Muscle of leg (tissue), 11 donors: ENCODE measurements around the gene TRIM56. TPM values are rescaled to one million over a fixed set of nuclear protein-coding genes. Genes with fewer than 3 reads are reported as not detected.
"Not testable (repeated sequence)": the region's sequence is repeated elsewhere in the genome, so short reads cannot be mapped to it uniquely, and the experiment has no call there.

Source experiments
- DNase-seq: peaks from one replicate; pipeline ENCODE4 v3.0.0; 2013
- H3K27ac ChIP-seq: one replicate; pipeline ENCODE4 v1.5.1; 2013; ENCODE audit warnings: mild to moderate bottlenecking, low read length, control low read depth
- H3K27me3 ChIP-seq: one replicate; pipeline ENCODE4 v1.6.1; 2013; ENCODE audit warnings: low read length; ENCODE audit not compliant: control insufficient read depth, insufficient read depth
- H3K36me3 ChIP-seq: one replicate; pipeline ENCODE4 v1.6.1; 2013; ENCODE audit warnings: low read length; ENCODE audit not compliant: control insufficient read depth, insufficient read depth
- H3K4me1 ChIP-seq: one replicate; pipeline ENCODE4 v1.6.1; 2013; ENCODE audit warnings: low read length; ENCODE audit not compliant: control insufficient read depth, insufficient read depth
- H3K4me3 ChIP-seq: one replicate; pipeline ENCODE4 v1.5.1; 2013; ENCODE audit warnings: low read length, control low read depth
- H3K9me3 ChIP-seq: replicated peaks from 2 replicates; pipeline ENCODE4 v1.6.1; 2013; ENCODE audit warnings: low read depth, low read length; ENCODE audit not compliant: control insufficient read depth
- WGBS: methylation state at CpG from one replicate; pipeline ENCODE4 v1.1.5; 2013; ENCODE audit warnings: missing lambda C conversion rate; ENCODE audit not compliant: insufficient coverage; 5-methylcytosine and 5-hydroxymethylcytosine counted together
- polyA plus RNA-seq, 8 donors: library from polyadenylated mRNA; unstranded; fragments of 120-200 nt; gene quantifications; one replicate each; pipeline versions ENCODE4 v1.2.1 to v1.2.3, GENCODE V29; 2013; ENCODE audit warnings: inconsistent platforms in 1 of 8, low replicate concordance in 1 of 8; ENCODE audit not compliant: insufficient read length in 8 of 8, insufficient read depth in 1 of 8
- total RNA-seq: library from RNA; stranded (reverse); fragments of 120-200 nt; gene quantifications from one replicate; pipeline ENCODE4 v1.2.4, GENCODE V29; 2013

The TRIM56 gene
- total and polyA plus RNA-seq, 9 donors: 7.2 to 12.7 (median 8.2) TPM

- Histone ChIP-seq H3K27me3 (no peaks in the 10 kb centered on the region), H3K4me1 (peaks cover 17% of the 10 kb centered on the region), H3K27ac (no peak overlapping the region), H3K4me3 (no peak overlapping the region), H3K9me3 (no peaks in the 10 kb centered on the region), H3K36me3 (peaks cover 31% of the 10 kb centered on the region)
- DNase-seq: no peak
- WGBS: 94% methylated on average over 37 of the region's 41 CpGs
These were observed 3.7 kb downstream of the TRIM56 start for GRCh38 chr7:101088858-101089529.

- Histone ChIP-seq H3K36me3 (peaks cover 31% of the 10 kb centered on the region), H3K9me3 (no peaks in the 10 kb centered on the region), H3K4me3 (no peak overlapping the region), H3K27me3 (no peaks in the 10 kb centered on the region), H3K4me1 (peaks cover 18% of the 10 kb centered on the region), H3K27ac (no peak overlapping the region)
- 93% methylated on average over 7 of the region's 9 CpGs for WGBS
- DNase-seq: no peak
These were observed 4.6 kb downstream of the TRIM56 start for GRCh38 chr7:101089876-101090275.

- 100% methylated on average over 1 of the region's 53 CpGs for WGBS
- not testable (repeated sequence) for H3K4me3 ChIP-seq, DNase-seq, H3K27me3 ChIP-seq, H3K27ac ChIP-seq, H3K4me1 ChIP-seq, H3K9me3 ChIP-seq
- peaks cover 25% of the 10 kb centered on the region for H3K36me3 ChIP-seq
These were observed 7.1 kb downstream of the TRIM56 start for GRCh38 chr7:101092266-101092905.

GRCh38 chr7:101093906-101094305, 8.6 kb downstream of the TRIM56 start:
- DNase-seq: peak; percentile 69
- Histone ChIP-seq H3K9me3 (no peaks in the 10 kb centered on the region), H3K27me3 (no peaks in the 10 kb centered on the region), H3K4me3 (no peak overlapping the region), H3K4me1 (peaks cover 5% of the 10 kb centered on the region), H3K27ac (peak overlapping the region; percentile 35), H3K36me3 (peaks cover 11% of the 10 kb centered on the region)
- WGBS: 60% methylated on average over 1 of the region's 4 CpGs

- peaks cover 6% of the 10 kb centered on the region for H3K36me3 ChIP-seq
- H3K27ac ChIP-seq: peak overlapping the region; percentile 25
- no peaks in the 10 kb centered on the region for H3K27me3 ChIP-seq
- no peaks in the 10 kb centered on the region for H3K9me3 ChIP-seq
- DNase-seq: no peak
- 41% methylated on average over 6 of the region's 9 CpGs for WGBS
- peaks cover 5% of the 10 kb centered on the region for H3K4me1 ChIP-seq
- no peak overlapping the region for H3K4me3 ChIP-seq
These were observed 9.1 kb downstream of the TRIM56 start for GRCh38 chr7:101094376-101094775.

- DNase-seq: peak; percentile 51
- peaks cover 5% of the 10 kb centered on the region for H3K36me3 ChIP-seq
- peak overlapping the region; percentile 25 for H3K27ac ChIP-seq
- H3K4me3 ChIP-seq: no peak overlapping the region
- no peaks in the 10 kb centered on the region for H3K9me3 ChIP-seq
- peaks cover 10% of the 10 kb centered on the region for H3K4me1 ChIP-seq
- no peaks in the 10 kb centered on the region for H3K27me3 ChIP-seq
- 60% methylated on average over 4 of the region's 12 CpGs for WGBS
These were observed 9.6 kb downstream of the TRIM56 start for GRCh38 chr7:101094791-101095375.

- no peak for DNase-seq
- Histone ChIP-seq H3K4me1 (peaks cover 19% of the 10 kb centered on the region), H3K27me3 (peaks cover 6% of the 10 kb centered on the region), H3K27ac (no peak overlapping the region), H3K4me3 (no peak overlapping the region), H3K9me3 (no peaks in the 10 kb centered on the region), H3K36me3 (no peaks in the 10 kb centered on the region)
- WGBS: no CpG with 5 or more reads among the region's 6 CpGs
These were observed 11.2 kb downstream of the TRIM56 start for GRCh38 chr7:101096331-101096956.

- Histone ChIP-seq H3K27me3 (peaks cover 6% of the 10 kb centered on the region), H3K4me3 (no peak overlapping the region), H3K9me3 (no peaks in the 10 kb centered on the region), H3K36me3 (no peaks in the 10 kb centered on the region), H3K27ac (no peak overlapping the region), H3K4me1 (peaks cover 19% of the 10 kb centered on the region)
- WGBS: 89% methylated on average over 3 of the region's 5 CpGs
- DNase-seq: no peak
These were observed 11.7 kb downstream of the TRIM56 start for GRCh38 chr7:101096957-101097347.

- Histone ChIP-seq H3K9me3 (no peaks in the 10 kb centered on the region), H3K4me3 (no peak overlapping the region), H3K36me3 (no peaks in the 10 kb centered on the region), H3K27ac (no peak overlapping the region), H3K4me1 (peaks cover 19% of the 10 kb centered on the region), H3K27me3 (peaks cover 6% of the 10 kb centered on the region)
- no peak for DNase-seq
- no CpG with 5 or more reads among the region's 4 CpGs for WGBS
These were observed 12.3 kb downstream of the TRIM56 start for GRCh38 chr7:101097561-101097960.
